Measurements from ENCODE around the gene SAMD13.

SAMD13 gene

GRCh38 chr1:84272401-84272800 lies 29.1 kb upstream of the SAMD13 start:
- H3K9me2 ChIP-seq (replicated peaks; ENCODE audit: control insufficient read depth, low read length), result no peaks in the 10 kb centered on the region
- no peaks in the 10 kb centered on the region for H3K27me3 ChIP-seq (ENCODE audit: control insufficient read depth, low read length)
- H4K20me1 ChIP-seq (ENCODE audit: control insufficient read depth, insufficient read depth, low read depth, low read length), result no peaks in the 10 kb centered on the region
- H3K4me2 ChIP-seq (ENCODE audit: low read length), result peak overlapping the region; percentile 89
- peaks cover 14% of the 10 kb centered on the region for H3F3A ChIP-seq (ENCODE audit: control insufficient read depth, insufficient read depth)
- TF ChIP-seq, protein P1, sequence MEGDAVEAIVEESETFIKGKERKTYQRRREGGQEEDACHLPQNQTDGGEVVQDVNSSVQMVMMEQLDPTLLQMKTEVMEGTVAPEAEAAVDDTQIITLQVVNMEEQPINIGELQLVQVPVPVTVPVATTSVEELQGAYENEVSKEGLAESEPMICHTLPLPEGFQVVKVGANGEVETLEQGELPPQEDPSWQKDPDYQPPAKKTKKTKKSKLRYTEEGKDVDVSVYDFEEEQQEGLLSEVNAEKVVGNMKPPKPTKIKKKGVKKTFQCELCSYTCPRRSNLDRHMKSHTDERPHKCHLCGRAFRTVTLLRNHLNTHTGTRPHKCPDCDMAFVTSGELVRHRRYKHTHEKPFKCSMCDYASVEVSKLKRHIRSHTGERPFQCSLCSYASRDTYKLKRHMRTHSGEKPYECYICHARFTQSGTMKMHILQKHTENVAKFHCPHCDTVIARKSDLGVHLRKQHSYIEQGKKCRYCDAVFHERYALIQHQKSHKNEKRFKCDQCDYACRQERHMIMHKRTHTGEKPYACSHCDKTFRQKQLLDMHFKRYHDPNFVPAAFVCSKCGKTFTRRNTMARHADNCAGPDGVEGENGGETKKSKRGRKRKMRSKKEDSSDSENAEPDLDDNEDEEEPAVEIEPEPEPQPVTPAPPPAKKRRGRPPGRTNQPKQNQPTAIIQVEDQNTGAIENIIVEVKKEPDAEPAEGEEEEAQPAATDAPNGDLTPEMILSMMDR (IDR thresholded peaks at IDR 0.05; ENCODE audit: low read depth, low read length, poor library complexity, severe bottlenecking), result no peak
- no peak for TF ChIP-seq EZH2phosphoT487 (IDR thresholded peaks at IDR 0.05; ENCODE audit: borderline replicate concordance, low read length)
- H3K9me3 ChIP-seq (ENCODE audit: control insufficient read depth, insufficient read depth, low read length), result no peaks in the 10 kb centered on the region
- peaks cover 33% of the 10 kb centered on the region for H3K4me1 ChIP-seq (ENCODE audit: control insufficient read depth, low read length)
- no peaks in the 10 kb centered on the region for H3K79me2 ChIP-seq (ENCODE audit: control insufficient read depth, low read length)
- H3K36me3 ChIP-seq (ENCODE audit: control insufficient read depth, low read length), result no peaks in the 10 kb centered on the region
- peak overlapping the region; percentile 98 for H3K27ac ChIP-seq (ENCODE audit: low read depth, low read length)
- peak overlapping the region; percentile 61 for H3K4me3 ChIP-seq (ENCODE audit: low read length)

- H3K27me3 ChIP-seq (ENCODE audit: control insufficient read depth, low read length), result no peaks in the 10 kb centered on the region
- H3F3A ChIP-seq (ENCODE audit: control insufficient read depth, insufficient read depth), result no peaks in the 10 kb centered on the region
- no peak overlapping the region for H3K4me2 ChIP-seq (ENCODE audit: low read length)
- peaks cover 11% of the 10 kb centered on the region for H3K4me1 ChIP-seq (ENCODE audit: control insufficient read depth, low read length)
- H3K79me2 ChIP-seq (ENCODE audit: control insufficient read depth, low read length), result no peaks in the 10 kb centered on the region
- H3K9me3 ChIP-seq (ENCODE audit: control insufficient read depth, insufficient read depth, low read length), result no peaks in the 10 kb centered on the region
- H3K4me3 ChIP-seq (ENCODE audit: low read length), result no peak overlapping the region
- H3K36me3 ChIP-seq (ENCODE audit: control insufficient read depth, low read length), result no peaks in the 10 kb centered on the region
- H3K27ac ChIP-seq (ENCODE audit: low read depth, low read length), result no peak overlapping the region
- TF ChIP-seq, protein P1 (IDR thresholded peaks at IDR 0.05; ENCODE audit: low read depth, low read length, poor library complexity, severe bottlenecking), result no peak
- TF ChIP-seq EZH2phosphoT487 (IDR thresholded peaks at IDR 0.05; ENCODE audit: borderline replicate concordance, low read length), result no peak
- no peaks in the 10 kb centered on the region for H4K20me1 ChIP-seq (ENCODE audit: control insufficient read depth, insufficient read depth, low read depth, low read length)
- no peaks in the 10 kb centered on the region for H3K9me2 ChIP-seq (replicated peaks; ENCODE audit: control insufficient read depth, low read length)
These were observed 24.0 kb upstream of the SAMD13 start for GRCh38 chr1:84277343-84278059.

- TF ChIP-seq EZH2phosphoT487 (IDR thresholded peaks at IDR 0.05; ENCODE audit: borderline replicate concordance, low read length), result no peak
- TF ChIP-seq, protein P1 (IDR thresholded peaks at IDR 0.05; ENCODE audit: low read depth, low read length, poor library complexity, severe bottlenecking), result no peak
- H3K36me3 ChIP-seq (ENCODE audit: control insufficient read depth, low read length), result no peaks in the 10 kb centered on the region
- H3F3A ChIP-seq (ENCODE audit: control insufficient read depth, insufficient read depth), result no peaks in the 10 kb centered on the region
- H4K20me1 ChIP-seq (ENCODE audit: control insufficient read depth, insufficient read depth, low read depth, low read length), result no peaks in the 10 kb centered on the region
- no peaks in the 10 kb centered on the region for H3K9me3 ChIP-seq (ENCODE audit: control insufficient read depth, insufficient read depth, low read length)
- H3K79me2 ChIP-seq (ENCODE audit: control insufficient read depth, low read length), result no peaks in the 10 kb centered on the region
- H3K9me2 ChIP-seq (replicated peaks; ENCODE audit: control insufficient read depth, low read length), result no peaks in the 10 kb centered on the region
- H3K4me3 ChIP-seq (ENCODE audit: low read length), result no peak overlapping the region
- no peak overlapping the region for H3K4me2 ChIP-seq (ENCODE audit: low read length)
- no peaks in the 10 kb centered on the region for H3K4me1 ChIP-seq (ENCODE audit: control insufficient read depth, low read length)
- H3K27me3 ChIP-seq (ENCODE audit: control insufficient read depth, low read length), result no peaks in the 10 kb centered on the region
- H3K27ac ChIP-seq (ENCODE audit: low read depth, low read length), result no peak overlapping the region
These were observed 22.6 kb upstream of the SAMD13 start for GRCh38 chr1:84278905-84279304.
